GM12865 (cell line): Measurements from ENCODE around the gene PRSS50.

Experiments
- DNase-seq: peaks from one replicate; pipeline ENCODE4 v3.0.0; 2010; ENCODE audit warnings: low read depth
- H3K4me3 ChIP-seq: 2 replicates; pipeline ENCODE4 v1.5.1; 2011; ENCODE audit warnings: mild to moderate bottlenecking, low read depth, low read length, control low read depth
- CTCF ChIP-seq: IDR thresholded peaks from 2 replicates; pipeline ENCODE4 v1.5.1; 2011; ENCODE audit warnings: low read length, control low read depth, low read depth, inconsistent platforms; ENCODE audit not compliant: insufficient read depth; ENCODE audit errors: missing control alignments

PRSS50 gene

GRCh38 chr3:46725621-46726314, 8.1 kb upstream of the PRSS50 start:
- H3K4me3 ChIP-seq: no peak overlapping the region
- no peak for TF ChIP-seq CTCF
- no peak for DNase-seq

- H3K4me3 ChIP-seq: no peak overlapping the region
- no peak for TF ChIP-seq CTCF
- DNase-seq: no peak
Observed at GRCh38 chr3:46724424-46724823, 6.8 kb upstream of the PRSS50 start.

- no peak overlapping the region for H3K4me3 ChIP-seq
- no peak for TF ChIP-seq CTCF
- DNase-seq: no peak
Observed at GRCh38 chr3:46722443-46722842, 4.8 kb upstream of the PRSS50 start.

DNA sequence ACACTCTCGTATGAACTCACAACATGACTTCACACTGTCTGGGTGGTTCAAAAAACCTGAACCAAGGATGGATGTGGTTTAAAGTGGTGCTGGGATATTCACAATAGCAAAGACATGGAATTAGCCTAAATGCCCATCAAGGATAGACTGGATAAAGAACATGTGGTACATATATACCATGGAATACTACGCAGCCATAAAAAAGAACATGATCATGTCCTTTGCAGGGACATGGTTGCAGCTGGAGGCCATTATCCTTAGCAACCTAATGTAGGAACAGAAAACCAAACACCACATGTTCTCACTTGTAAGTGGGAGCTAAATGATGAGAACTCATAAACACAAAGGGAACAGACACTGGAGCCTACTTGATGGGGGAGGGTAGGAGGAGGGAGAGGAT, 3.3 kb upstream of the PRSS50 start:
- TF ChIP-seq CTCF: no peak
- no peak overlapping the region for H3K4me3 ChIP-seq
- no peak for DNase-seq

GRCh38 chr3:46719735-46720271, 2.1 kb upstream of the PRSS50 start:
- DNase-seq: no peak
- TF ChIP-seq CTCF: no peak

GRCh38 chr3:46719044-46719565, 1.4 kb upstream of the PRSS50 start:
- no peak for DNase-seq
- H3K4me3 ChIP-seq: no peak overlapping the region
- TF ChIP-seq CTCF: no peak

More at GRCh38 chr3:46719735-46720271, 2.1 kb upstream of the PRSS50 start:
- no peak overlapping the region for H3K4me3 ChIP-seq
